Measurements from ENCODE around the gene KRT6B.
"Not testable (repeated sequence)": the region's sequence is repeated elsewhere in the genome, so short reads cannot be mapped to it uniquely, and the experiment has no call there.

The KRT6B gene

GRCh38 chr12:52452101-52452500 is at the start of gene KRT6B:
Gene KRT6B (minus strand): TSS chr12:52452146. CDS start chr12:52452078, 68 bp downstream.
- no peak for DNase-seq

- no peak for DNase-seq
Observed at GRCh38 chr12:52501490-52501889, 49.5 kb upstream of the KRT6B start.

GRCh38 chr12:52500574-52500973 is 48.6 kb upstream of the KRT6B start:
- not testable (repeated sequence) for DNase-seq

- no peak for DNase-seq
Observed at GRCh38 chr12:52499806-52500560, 48.0 kb upstream of the KRT6B start.

GRCh38 chr12:52498946-52499345 is 47.0 kb upstream of the KRT6B start:
- DNase-seq = no peak

GRCh38 chr12:52497975-52498374 is 46.0 kb upstream of the KRT6B start:
- DNase-seq = no peak

- no peak for DNase-seq
Observed at GRCh38 chr12:52496590-52497071, 44.7 kb upstream of the KRT6B start.

- DNase-seq = no peak
Observed at GRCh38 chr12:52496054-52496453, 44.1 kb upstream of the KRT6B start.

- DNase-seq = no peak
Observed at GRCh38 chr12:52495389-52495788, 43.4 kb upstream of the KRT6B start.

GRCh38 chr12:52494518-52494917 is 42.6 kb upstream of the KRT6B start:
- DNase-seq = no peak

- no peak for DNase-seq
Observed at GRCh38 chr12:52494100-52494499, 42.2 kb upstream of the KRT6B start.

GRCh38 chr12:52493172-52493571 is 41.2 kb upstream of the KRT6B start, which contains the start of gene KRT6A:
Gene KRT6A (minus strand): TSS chr12:52493257. CDS start chr12:52493188, 69 bp downstream.
- DNase-seq = no peak

GRCh38 chr12:52492405-52492804 is 40.5 kb upstream of the KRT6B start:
- not testable (repeated sequence) for DNase-seq

- DNase-seq = not testable (repeated sequence)
Observed at GRCh38 chr12:52491495-52491894, 39.5 kb upstream of the KRT6B start.

- DNase-seq = no peak
Observed at GRCh38 chr12:52488736-52489135, 36.8 kb upstream of the KRT6B start.

- DNase-seq = not testable (repeated sequence)
Observed at GRCh38 chr12:52487744-52488443, 35.9 kb upstream of the KRT6B start.

- no peak for DNase-seq
Observed at GRCh38 chr12:52487211-52487610, 35.3 kb upstream of the KRT6B start.

GRCh38 chr12:52486166-52487105 is 34.5 kb upstream of the KRT6B start:
- DNase-seq = no peak

GRCh38 chr12:52480073-52480472 is 28.1 kb upstream of the KRT6B start:
- no peak for DNase-seq

GRCh38 chr12:52477651-52478050 is 25.7 kb upstream of the KRT6B start:
- DNase-seq = no peak

- DNase-seq = no peak
Observed at GRCh38 chr12:52474212-52474611, 22.3 kb upstream of the KRT6B start.

GRCh38 chr12:52473768-52474167 is 21.8 kb upstream of the KRT6B start, which contains the start of gene KRT6C:
Gene KRT6C (minus strand): TSS chr12:52473805. CDS start chr12:52473737, 68 bp downstream.
- DNase-seq = no peak

GRCh38 chr12:52469853-52470252 is 17.9 kb upstream of the KRT6B start:
- DNase-seq = no peak
